ENCODE measurements around the gene HS3ST4. TPM values are rescaled to one million over a fixed set of nuclear protein-coding genes. Genes with fewer than 3 reads are reported as not detected.

The HS3ST4 gene
- total RNA-seq, 1 donor from 2014 or later, result not detected

GRCh38 chr16:25783226-25783625 lies 91.5 kb downstream of the HS3ST4 start:
- no peak overlapping the region for H3K4me3 ChIP-seq (ENCODE audit: low read depth, low read length)
- no peaks in the 10 kb centered on the region for H3K27me3 ChIP-seq (ENCODE audit: control insufficient read depth, insufficient read depth, low read length)
- no peaks in the 10 kb centered on the region for H3K36me3 ChIP-seq (ENCODE audit: control insufficient read depth, insufficient read depth, low read length)
- no peak for FAIRE-seq
- no peak for TF ChIP-seq CTCF (IDR thresholded peaks at IDR 0.05; ENCODE audit: insufficient read depth, low read length, severe bottlenecking)
- no peak for DNase-seq (ENCODE audit: low read depth)

GRCh38 chr16:25785361-25785760 lies 93.6 kb downstream of the HS3ST4 start:
- Histone ChIP-seq H3K4me3 (ENCODE audit: low read depth, low read length) (no peak overlapping the region), H3K27me3 (ENCODE audit: control insufficient read depth, insufficient read depth, low read length) (no peaks in the 10 kb centered on the region), H3K36me3 (ENCODE audit: control insufficient read depth, insufficient read depth, low read length) (no peaks in the 10 kb centered on the region)
- no peak for TF ChIP-seq CTCF (IDR thresholded peaks at IDR 0.05; ENCODE audit: insufficient read depth, low read length, severe bottlenecking)
- DNase-seq (ENCODE audit: low read depth), result no peak
- FAIRE-seq, result no peak

GRCh38 chr16:25786748-25787147 lies 95.0 kb downstream of the HS3ST4 start:
- no peak for DNase-seq (ENCODE audit: low read depth)
- Histone ChIP-seq H3K4me3 (ENCODE audit: low read depth, low read length) (no peak overlapping the region), H3K36me3 (ENCODE audit: control insufficient read depth, insufficient read depth, low read length) (no peaks in the 10 kb centered on the region), H3K27me3 (ENCODE audit: control insufficient read depth, insufficient read depth, low read length) (no peaks in the 10 kb centered on the region)
- no peak for TF ChIP-seq CTCF (IDR thresholded peaks at IDR 0.05; ENCODE audit: insufficient read depth, low read length, severe bottlenecking)
- no peak for FAIRE-seq

- no peak for FAIRE-seq
- TF ChIP-seq CTCF (IDR thresholded peaks at IDR 0.05; ENCODE audit: insufficient read depth, low read length, severe bottlenecking), result no peak
These were observed 96.9 kb downstream of the HS3ST4 start for GRCh38 chr16:25788637-25789036.

GRCh38 chr16:25796239-25796638 lies 104.5 kb downstream of the HS3ST4 start:
- FAIRE-seq, result no peak

More at GRCh38 chr16:25788637-25789036, 96.9 kb downstream of the HS3ST4 start:
- no peaks in the 10 kb centered on the region for H3K27me3 ChIP-seq (ENCODE audit: control insufficient read depth, insufficient read depth, low read length)
- no peak for DNase-seq (ENCODE audit: low read depth)
- no peaks in the 10 kb centered on the region for H3K36me3 ChIP-seq (ENCODE audit: control insufficient read depth, insufficient read depth, low read length)
- H3K4me3 ChIP-seq (ENCODE audit: low read depth, low read length), result no peak overlapping the region

More at GRCh38 chr16:25796239-25796638, 104.5 kb downstream of the HS3ST4 start:
- no peak for DNase-seq (ENCODE audit: low read depth)
- TF ChIP-seq CTCF (IDR thresholded peaks at IDR 0.05; ENCODE audit: insufficient read depth, low read length, severe bottlenecking), result no peak
- Histone ChIP-seq H3K36me3 (ENCODE audit: control insufficient read depth, insufficient read depth, low read length) (no peaks in the 10 kb centered on the region), H3K4me3 (ENCODE audit: low read depth, low read length) (no peak overlapping the region), H3K27me3 (ENCODE audit: control insufficient read depth, insufficient read depth, low read length) (no peaks in the 10 kb centered on the region)
